Measurements from ENCODE around the gene PTH2. TPM values are rescaled to one million over a fixed set of nuclear protein-coding genes. Genes with fewer than 3 reads are reported as not detected.

The PTH2 gene
- polyA plus RNA-seq, 6 donors from 2014 or later, result not detected

GRCh38 chr19:49425922-49426592 lies 2.8 kb upstream of the PTH2 start:
- H3K27ac Mint-ChIP-seq, result peak overlapping the region in 1 of 6 donors; percentile 42

GRCh38 chr19:49425178-49425577 lies 1.9 kb upstream of the PTH2 start, which contains the start of gene GFY:
TSS of gene GFY (plus strand) at chr19:49425388. CDS start at chr19:49426431, 1,043 bp downstream.
- peaks cover 0 to 6% (median 0%) of the 10 kb centered on the region in 7 donors for H3K9me3 Mint-ChIP-seq
- peak within 1 kb of the TSS in 1 of 6 donors; percentile 42 for H3K27ac Mint-ChIP-seq
- H3K36me3 Mint-ChIP-seq, result peaks cover 0 to 23% of the 10 kb centered on the region in 2 donors
- peaks cover 76 to 100% (median 99%) of the 10 kb centered on the region in 3 donors for H3K27me3 Mint-ChIP-seq
- peaks cover 59 to 81% (median 65%) of the 10 kb centered on the region in 3 donors for H3K4me1 Mint-ChIP-seq
- no peak for ATAC-seq (ENCODE audit: low read depth in 2 of 2)
- H3K4me3 Mint-ChIP-seq, result peak within 1 kb of the TSS in 3 of 8 donors; percentile 11 to 61 (median 42)
- DNase-seq, result no peak

More at GRCh38 chr19:49425922-49426592, 2.8 kb upstream of the PTH2 start:
- Mint-ChIP-seq H3K27me3 (peaks cover 76 to 100% (median 99%) of the 10 kb centered on the region in 3 donors), H3K4me1 (peaks cover 51 to 83% (median 69%) of the 10 kb centered on the region in 3 donors), H3K36me3 (peaks cover 0 to 28% of the 10 kb centered on the region in 2 donors), H3K9me3 (peaks cover 0 to 8% (median 1%) of the 10 kb centered on the region in 7 donors), H3K4me3 (peak overlapping the region in 4 of 8 donors; percentile 36 to 46 (median 44))
- ATAC-seq (ENCODE audit: low read depth in 2 of 2), result no peak
- DNase-seq, result no peak

- Mint-ChIP-seq H3K4me3 (peak overlapping the region in 5 of 8 donors; percentile 6 to 78 (median 51)), H3K36me3 (peaks cover 0 to 31% of the 10 kb centered on the region in 2 donors), H3K9me3 (peaks cover 0 to 8% (median 0%) of the 10 kb centered on the region in 7 donors), H3K27me3 (peaks cover 80 to 100% (median 99%) of the 10 kb centered on the region in 3 donors), H3K4me1 (peaks cover 65 to 82% (median 65%) of the 10 kb centered on the region in 3 donors), H3K27ac (peak overlapping the region in 1 of 6 donors; percentile 75)
- DNase-seq, result no peak
- ATAC-seq (ENCODE audit: low read depth in 2 of 2), result no peak
These were observed 703 bp upstream of the PTH2 start for GRCh38 chr19:49423985-49424303.

- peaks cover 73 to 100% (median 99%) of the 10 kb centered on the region in 3 donors for H3K27me3 Mint-ChIP-seq
- H3K36me3 Mint-ChIP-seq, result peaks cover 0 to 31% of the 10 kb centered on the region in 2 donors
- no peak for DNase-seq
- peaks cover 0 to 8% (median 0%) of the 10 kb centered on the region in 7 donors for H3K9me3 Mint-ChIP-seq
- peak; percentile 24 to 40 for ATAC-seq (ENCODE audit: low read depth in 2 of 2)
- peak overlapping the region in 2 of 6 donors; percentile 22 to 31 for H3K27ac Mint-ChIP-seq
- H3K4me1 Mint-ChIP-seq, result peaks cover 56 to 77% (median 65%) of the 10 kb centered on the region in 3 donors
- H3K4me3 Mint-ChIP-seq, result peak overlapping the region; percentile 51 to 91 (median 86)
These were observed 702 bp downstream of the PTH2 start for GRCh38 chr19:49422407-49423070.

GRCh38 chr19:49421878-49422202 lies 1.4 kb downstream of the PTH2 start:
- peaks cover 54 to 73% (median 62%) of the 10 kb centered on the region in 3 donors for H3K4me1 Mint-ChIP-seq
- peak overlapping the region in 7 of 8 donors; percentile 0 to 78 (median 69) for H3K4me3 Mint-ChIP-seq
- H3K27me3 Mint-ChIP-seq, result peaks cover 70 to 98% (median 98%) of the 10 kb centered on the region in 3 donors
- H3K36me3 Mint-ChIP-seq, result peaks cover 0 to 25% of the 10 kb centered on the region in 2 donors
- DNase-seq, result no peak
- H3K9me3 Mint-ChIP-seq, result peaks cover 0 to 7% (median 0%) of the 10 kb centered on the region in 7 donors
- H3K27ac Mint-ChIP-seq, result no peak overlapping the region
- ATAC-seq (ENCODE audit: low read depth in 2 of 2), result no peak

- ATAC-seq (ENCODE audit: low read depth in 2 of 2) (peak; percentile 55), DNase-seq (no peak)
- Mint-ChIP-seq H3K4me1 (peaks cover 48 to 67% (median 56%) of the 10 kb centered on the region in 3 donors), H3K9me3 (peaks cover 0 to 5% (median 0%) of the 10 kb centered on the region in 7 donors), H3K27me3 (peaks cover 64 to 96% (median 92%) of the 10 kb centered on the region in 3 donors), H3K4me3 (peak overlapping the region; percentile 0 to 81 (median 72)), H3K27ac (peak overlapping the region in 1 of 6 donors; percentile 86), H3K36me3 (peaks cover 0 to 19% of the 10 kb centered on the region in 2 donors)
These were observed 2.0 kb downstream of the PTH2 start for GRCh38 chr19:49421039-49421877.

GRCh38 chr19:49420227-49420626 lies 3.0 kb downstream of the PTH2 start:
- Mint-ChIP-seq H3K27ac (peak overlapping the region in 3 of 6 donors; percentile 56 to 80 (median 64)), H3K4me3 (peak overlapping the region in 5 of 8 donors; percentile 37 to 77 (median 53)), H3K9me3 (peaks cover 0 to 5% (median 0%) of the 10 kb centered on the region in 7 donors), H3K27me3 (peaks cover 58 to 92% (median 87%) of the 10 kb centered on the region in 3 donors), H3K4me1 (peaks cover 40 to 57% (median 52%) of the 10 kb centered on the region in 3 donors), H3K36me3 (peaks cover 0 to 19% of the 10 kb centered on the region in 2 donors)
- ATAC-seq (ENCODE audit: low read depth in 2 of 2) (no peak), DNase-seq (no peak)

GRCh38 chr19:49419173-49419572 lies 4.1 kb downstream of the PTH2 start:
- Mint-ChIP-seq H3K27me3 (peaks cover 51 to 81% (median 77%) of the 10 kb centered on the region in 3 donors), H3K9me3 (peaks cover 0 to 5% (median 0%) of the 10 kb centered on the region in 7 donors), H3K27ac (peak overlapping the region in 2 of 6 donors; percentile 13 to 89), H3K4me1 (peaks cover 44 to 54% (median 54%) of the 10 kb centered on the region in 3 donors), H3K4me3 (no peak overlapping the region), H3K36me3 (peaks cover 0 to 19% of the 10 kb centered on the region in 2 donors)
- ATAC-seq (ENCODE audit: low read depth in 2 of 2) (no peak), DNase-seq (no peak)

- H3K36me3 Mint-ChIP-seq, result peaks cover 0 to 19% of the 10 kb centered on the region in 2 donors
- H3K9me3 Mint-ChIP-seq, result peaks cover 0 to 5% (median 0%) of the 10 kb centered on the region in 7 donors
- H3K27ac Mint-ChIP-seq, result no peak overlapping the region
- ATAC-seq (ENCODE audit: low read depth in 2 of 2) (no peak), DNase-seq (no peak)
- peaks cover 45 to 75% (median 71%) of the 10 kb centered on the region in 3 donors for H3K27me3 Mint-ChIP-seq
- H3K4me1 Mint-ChIP-seq, result peaks cover 39 to 51% (median 49%) of the 10 kb centered on the region in 3 donors
- no peak overlapping the region for H3K4me3 Mint-ChIP-seq
These were observed 4.7 kb downstream of the PTH2 start for GRCh38 chr19:49418511-49418910.

GRCh38 chr19:49417088-49417487 lies 6.2 kb downstream of the PTH2 start:
- peaks cover 0 to 2% (median 0%) of the 10 kb centered on the region in 7 donors for H3K9me3 Mint-ChIP-seq
- no peak overlapping the region for H3K27ac Mint-ChIP-seq
- DNase-seq (no peak), ATAC-seq (ENCODE audit: low read depth in 2 of 2) (no peak)
- H3K4me3 Mint-ChIP-seq, result peak overlapping the region in 1 of 8 donors; percentile 35
- H3K27me3 Mint-ChIP-seq, result peaks cover 39 to 60% (median 57%) of the 10 kb centered on the region in 3 donors
- H3K4me1 Mint-ChIP-seq, result peaks cover 36 to 51% (median 42%) of the 10 kb centered on the region in 3 donors
- H3K36me3 Mint-ChIP-seq, result peaks cover 0 to 19% of the 10 kb centered on the region in 2 donors

GRCh38 chr19:49415810-49416200 lies 7.4 kb downstream of the PTH2 start:
- ATAC-seq (ENCODE audit: low read depth in 2 of 2), result no peak
- Mint-ChIP-seq H3K36me3 (peaks cover 0 to 11% of the 10 kb centered on the region in 2 donors), H3K27me3 (peaks cover 29 to 48% (median 44%) of the 10 kb centered on the region in 3 donors), H3K9me3 (peaks cover 0 to 2% (median 0%) of the 10 kb centered on the region in 7 donors), H3K4me1 (peaks cover 35 to 52% (median 43%) of the 10 kb centered on the region in 3 donors), H3K4me3 (peak overlapping the region in 1 of 8 donors; percentile 53), H3K27ac (no peak overlapping the region)
- no peak for DNase-seq

GRCh38 chr19:49415102-49415809 lies 8.0 kb downstream of the PTH2 start:
- H3K4me1 Mint-ChIP-seq, result peaks cover 32 to 51% (median 41%) of the 10 kb centered on the region in 3 donors
- H3K4me3 Mint-ChIP-seq, result peak overlapping the region in 1 of 8 donors; percentile 50
- ATAC-seq (ENCODE audit: low read depth in 2 of 2), result peak; percentile 35 to 63
- H3K27me3 Mint-ChIP-seq, result peaks cover 25 to 42% (median 38%) of the 10 kb centered on the region in 3 donors
- no peak for DNase-seq
- no peak overlapping the region for H3K27ac Mint-ChIP-seq
- H3K36me3 Mint-ChIP-seq, result peaks cover 0 to 9% of the 10 kb centered on the region in 2 donors
- peaks cover 0 to 2% (median 0%) of the 10 kb centered on the region in 7 donors for H3K9me3 Mint-ChIP-seq

All from naive B cell (primary cell).